ENCODE data around the gene KCNMA1.

Gene KCNMA1

DNA sequence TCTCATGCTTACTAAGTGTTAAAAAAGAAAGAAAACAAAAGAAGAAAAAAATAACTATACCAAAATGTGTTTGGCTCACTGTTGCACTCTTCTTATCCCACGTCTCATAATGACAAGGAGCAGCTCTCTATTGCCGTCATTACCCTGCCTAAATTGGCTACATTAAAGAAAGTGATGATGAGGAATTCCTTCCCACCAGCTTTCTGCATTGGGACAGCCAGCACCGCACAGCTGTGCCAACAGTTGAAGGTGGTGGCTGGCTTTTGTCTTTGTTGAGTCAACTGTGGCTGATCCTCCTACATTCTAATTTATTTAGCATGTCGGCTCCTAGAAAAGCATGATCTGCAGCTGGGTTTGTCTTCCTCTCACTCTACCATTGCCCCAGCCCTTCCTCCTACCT lies 751.8 kb downstream of the KCNMA1 start:
- no peak overlapping the region for H3K27ac ChIP-seq (ENCODE audit: low read length)
- no peaks in the 10 kb centered on the region for H3K27me3 ChIP-seq (ENCODE audit: control insufficient read depth in 1 of 2, insufficient read depth in 2 of 2, low read length in 2 of 2)
- peaks cover 13% of the 10 kb centered on the region for H3K4me1 ChIP-seq (ENCODE audit: control insufficient read depth, insufficient read depth, low read length)
- H3K4me3 ChIP-seq (ENCODE audit: low read length in 2 of 2) = no peak overlapping the region
- H3K9me3 ChIP-seq (ENCODE audit: control insufficient read depth in 2 of 2, low read length in 2 of 2) = no peaks in the 10 kb centered on the region
- H3K9ac ChIP-seq (ENCODE audit: low read length in 2 of 2) = no peak overlapping the region
- H3K36me3 ChIP-seq (ENCODE audit: control insufficient read depth in 2 of 2, insufficient read depth in 2 of 2, low read length in 2 of 2) = peaks cover 10 to 12% of the 10 kb centered on the region in 2 donors

DNA sequence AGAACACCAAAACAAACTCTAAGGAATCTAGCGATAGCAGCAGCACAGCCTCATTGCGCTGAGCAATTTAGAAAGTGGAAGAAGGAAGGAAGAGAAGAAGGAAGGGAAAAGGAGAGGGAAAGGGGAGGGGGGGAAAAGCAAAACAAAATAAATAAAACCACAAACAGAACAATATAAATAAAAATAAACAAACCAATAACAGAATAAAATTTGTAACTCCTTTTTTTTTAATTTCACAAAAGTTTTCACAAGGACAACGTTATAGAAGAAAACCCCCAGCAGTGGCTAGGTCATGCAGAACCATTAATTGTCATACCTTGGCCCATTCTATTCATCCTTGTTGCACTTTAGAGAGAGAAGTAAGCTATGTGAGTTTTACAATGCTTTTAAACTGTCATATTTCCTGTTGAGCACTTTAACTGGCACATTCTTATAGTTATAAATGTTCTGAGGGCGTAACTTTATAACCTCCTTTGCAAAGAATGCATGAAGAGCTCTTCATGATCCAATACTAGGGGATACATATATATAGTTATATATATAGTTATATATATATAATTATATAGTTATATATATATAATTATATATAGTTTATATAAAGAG lies 752.8 kb downstream of the KCNMA1 start:
- no peak overlapping the region for H3K4me3 ChIP-seq (ENCODE audit: low read length in 2 of 2)
- H3K9ac ChIP-seq (ENCODE audit: low read length in 2 of 2) = no peak overlapping the region
- no peaks in the 10 kb centered on the region for H3K27me3 ChIP-seq (ENCODE audit: control insufficient read depth in 1 of 2, insufficient read depth in 2 of 2, low read length in 2 of 2)
- H3K27ac ChIP-seq (ENCODE audit: low read length) = no peak overlapping the region
- H3K9me3 ChIP-seq (ENCODE audit: control insufficient read depth in 2 of 2, low read length in 2 of 2) = no peaks in the 10 kb centered on the region
- H3K4me1 ChIP-seq (ENCODE audit: control insufficient read depth, insufficient read depth, low read length) = peaks cover 13% of the 10 kb centered on the region
- H3K36me3 ChIP-seq (ENCODE audit: control insufficient read depth in 2 of 2, insufficient read depth in 2 of 2, low read length in 2 of 2) = peaks cover 5 to 7% of the 10 kb centered on the region in 2 donors

DNA sequence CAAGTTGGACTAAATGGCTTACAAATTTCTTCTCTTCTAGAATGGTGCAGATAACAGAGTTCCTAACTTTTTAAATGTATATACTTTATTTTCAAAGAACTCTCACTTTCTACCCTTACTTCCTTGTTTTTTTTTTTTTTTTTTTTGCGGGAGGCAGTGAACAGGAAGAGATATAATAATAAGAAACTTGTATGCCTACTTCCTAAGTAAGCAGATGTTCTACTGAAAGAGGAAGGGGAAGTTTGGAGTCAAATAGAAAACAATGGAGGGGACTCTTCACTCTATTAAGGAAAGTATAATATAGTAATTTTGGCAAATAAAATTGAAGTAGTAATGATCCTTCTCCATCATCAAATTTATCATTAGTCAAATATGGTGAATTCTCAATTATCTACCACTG lies 754.0 kb downstream of the KCNMA1 start:
- Histone ChIP-seq H3K27me3 (ENCODE audit: control insufficient read depth in 1 of 2, insufficient read depth in 2 of 2, low read length in 2 of 2) (no peaks in the 10 kb centered on the region), H3K9ac (ENCODE audit: low read length in 2 of 2) (no peak overlapping the region), H3K4me1 (ENCODE audit: control insufficient read depth, insufficient read depth, low read length) (peaks cover 13% of the 10 kb centered on the region), H3K4me3 (ENCODE audit: low read length in 2 of 2) (no peak overlapping the region), H3K9me3 (ENCODE audit: control insufficient read depth in 2 of 2, low read length in 2 of 2) (no peaks in the 10 kb centered on the region), H3K27ac (ENCODE audit: low read length) (no peak overlapping the region), H3K36me3 (ENCODE audit: control insufficient read depth in 2 of 2, insufficient read depth in 2 of 2, low read length in 2 of 2) (no peaks in the 10 kb centered on the region)

DNA sequence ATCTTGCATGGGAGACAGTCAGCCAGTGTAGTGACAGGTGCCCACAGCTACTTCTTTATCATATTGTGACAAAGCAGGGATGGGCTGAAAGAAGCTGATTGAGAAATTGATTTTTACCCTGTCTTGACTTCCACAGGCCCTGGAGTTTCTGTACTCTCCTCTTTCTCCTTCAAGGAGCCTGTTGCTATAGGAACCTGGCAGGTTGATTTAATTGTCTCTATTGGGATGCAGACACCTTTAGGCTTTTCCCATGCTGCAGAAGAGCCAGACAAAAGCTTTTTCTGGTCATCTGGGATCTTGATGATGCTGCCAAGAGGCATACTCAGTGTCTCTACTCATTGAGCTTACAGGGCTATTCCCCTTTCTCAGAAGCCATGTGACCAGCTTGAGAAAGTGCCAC lies 754.8 kb downstream of the KCNMA1 start:
- peaks cover 13% of the 10 kb centered on the region for H3K4me1 ChIP-seq (ENCODE audit: control insufficient read depth, insufficient read depth, low read length)
- H3K9ac ChIP-seq (ENCODE audit: low read length in 2 of 2) = no peak overlapping the region
- H3K27ac ChIP-seq (ENCODE audit: low read length) = no peak overlapping the region
- H3K9me3 ChIP-seq (ENCODE audit: control insufficient read depth in 2 of 2, low read length in 2 of 2) = no peaks in the 10 kb centered on the region
- H3K4me3 ChIP-seq (ENCODE audit: low read length in 2 of 2) = no peak overlapping the region
- no peaks in the 10 kb centered on the region for H3K27me3 ChIP-seq (ENCODE audit: control insufficient read depth in 1 of 2, insufficient read depth in 2 of 2, low read length in 2 of 2)
- H3K36me3 ChIP-seq (ENCODE audit: control insufficient read depth in 2 of 2, insufficient read depth in 2 of 2, low read length in 2 of 2) = no peaks in the 10 kb centered on the region

GRCh38 chr10:76882245-76882644 lies 755.4 kb downstream of the KCNMA1 start:
- Histone ChIP-seq H3K4me1 (ENCODE audit: control insufficient read depth, insufficient read depth, low read length) (peaks cover 13% of the 10 kb centered on the region), H3K9me3 (ENCODE audit: control insufficient read depth in 2 of 2, low read length in 2 of 2) (no peaks in the 10 kb centered on the region), H3K27ac (ENCODE audit: low read length) (no peak overlapping the region), H3K9ac (ENCODE audit: low read length in 2 of 2) (no peak overlapping the region), H3K36me3 (ENCODE audit: control insufficient read depth in 2 of 2, insufficient read depth in 2 of 2, low read length in 2 of 2) (no peaks in the 10 kb centered on the region), H3K27me3 (ENCODE audit: control insufficient read depth in 1 of 2, insufficient read depth in 2 of 2, low read length in 2 of 2) (no peaks in the 10 kb centered on the region), H3K4me3 (ENCODE audit: low read length in 2 of 2) (no peak overlapping the region)

- Histone ChIP-seq H3K9ac (ENCODE audit: low read length in 2 of 2) (no peak overlapping the region), H3K4me1 (ENCODE audit: control insufficient read depth, insufficient read depth, low read length) (peaks cover 10% of the 10 kb centered on the region), H3K27ac (ENCODE audit: low read length) (no peak overlapping the region)
Measured at GRCh38 chr10:76881477-76882220, 756.0 kb downstream of the KCNMA1 start.

GRCh38 chr10:76880931-76881330 lies 756.7 kb downstream of the KCNMA1 start:
- Histone ChIP-seq H3K9me3 (ENCODE audit: control insufficient read depth in 2 of 2, low read length in 2 of 2) (no peaks in the 10 kb centered on the region), H3K36me3 (ENCODE audit: control insufficient read depth in 2 of 2, insufficient read depth in 2 of 2, low read length in 2 of 2) (peaks cover 0 to 2% of the 10 kb centered on the region in 2 donors), H3K9ac (ENCODE audit: low read length in 2 of 2) (no peak overlapping the region)

More at GRCh38 chr10:76881477-76882220, 756.0 kb downstream of the KCNMA1 start:
- no peaks in the 10 kb centered on the region for H3K9me3 ChIP-seq (ENCODE audit: control insufficient read depth in 2 of 2, low read length in 2 of 2)
- no peak overlapping the region for H3K4me3 ChIP-seq (ENCODE audit: low read length in 2 of 2)
- H3K36me3 ChIP-seq (ENCODE audit: control insufficient read depth in 2 of 2, insufficient read depth in 2 of 2, low read length in 2 of 2) = peaks cover 0 to 2% of the 10 kb centered on the region in 2 donors
- H3K27me3 ChIP-seq (ENCODE audit: control insufficient read depth in 1 of 2, insufficient read depth in 2 of 2, low read length in 2 of 2) = no peaks in the 10 kb centered on the region

GRCh38 chr10:76879116-76879913 lies 758.3 kb downstream of the KCNMA1 start:
- Histone ChIP-seq H3K9me3 (ENCODE audit: control insufficient read depth in 2 of 2, low read length in 2 of 2) (no peaks in the 10 kb centered on the region), H3K9ac (ENCODE audit: low read length in 2 of 2) (no peak overlapping the region)

More at GRCh38 chr10:76880931-76881330, 756.7 kb downstream of the KCNMA1 start:
- H3K27ac ChIP-seq (ENCODE audit: low read length) = no peak overlapping the region
- H3K4me1 ChIP-seq (ENCODE audit: control insufficient read depth, insufficient read depth, low read length) = peaks cover 4% of the 10 kb centered on the region
- no peak overlapping the region for H3K4me3 ChIP-seq (ENCODE audit: low read length in 2 of 2)
- H3K27me3 ChIP-seq (ENCODE audit: control insufficient read depth in 1 of 2, insufficient read depth in 2 of 2, low read length in 2 of 2) = no peaks in the 10 kb centered on the region

GRCh38 chr10:76878514-76878913 lies 759.1 kb downstream of the KCNMA1 start:
- Histone ChIP-seq H3K27ac (ENCODE audit: low read length) (no peak overlapping the region), H3K27me3 (ENCODE audit: control insufficient read depth in 1 of 2, insufficient read depth in 2 of 2, low read length in 2 of 2) (no peaks in the 10 kb centered on the region), H3K9ac (ENCODE audit: low read length in 2 of 2) (no peak overlapping the region), H3K9me3 (ENCODE audit: control insufficient read depth in 2 of 2, low read length in 2 of 2) (no peaks in the 10 kb centered on the region), H3K4me1 (ENCODE audit: control insufficient read depth, insufficient read depth, low read length) (no peaks in the 10 kb centered on the region), H3K4me3 (ENCODE audit: low read length in 2 of 2) (no peak overlapping the region), H3K36me3 (ENCODE audit: control insufficient read depth in 2 of 2, insufficient read depth in 2 of 2, low read length in 2 of 2) (peaks cover 0 to 2% of the 10 kb centered on the region in 2 donors)

More at GRCh38 chr10:76879116-76879913, 758.3 kb downstream of the KCNMA1 start:
- H3K4me3 ChIP-seq (ENCODE audit: low read length in 2 of 2) = no peak overlapping the region
- no peaks in the 10 kb centered on the region for H3K4me1 ChIP-seq (ENCODE audit: control insufficient read depth, insufficient read depth, low read length)
- no peak overlapping the region for H3K27ac ChIP-seq (ENCODE audit: low read length)
- peaks cover 0 to 2% of the 10 kb centered on the region in 2 donors for H3K36me3 ChIP-seq (ENCODE audit: control insufficient read depth in 2 of 2, insufficient read depth in 2 of 2, low read length in 2 of 2)
- H3K27me3 ChIP-seq (ENCODE audit: control insufficient read depth in 1 of 2, insufficient read depth in 2 of 2, low read length in 2 of 2) = no peaks in the 10 kb centered on the region

GRCh38 chr10:76874896-76875295 lies 762.7 kb downstream of the KCNMA1 start:
- H3K27me3 ChIP-seq (ENCODE audit: control insufficient read depth in 1 of 2, insufficient read depth in 2 of 2, low read length in 2 of 2) = no peaks in the 10 kb centered on the region
- no peak overlapping the region for H3K9ac ChIP-seq (ENCODE audit: low read length in 2 of 2)
- H3K4me1 ChIP-seq (ENCODE audit: control insufficient read depth, insufficient read depth, low read length) = no peaks in the 10 kb centered on the region
- peak overlapping the region; percentile 18 for H3K27ac ChIP-seq (ENCODE audit: low read length)
- H3K4me3 ChIP-seq (ENCODE audit: low read length in 2 of 2) = no peak overlapping the region
- H3K9me3 ChIP-seq (ENCODE audit: control insufficient read depth in 2 of 2, low read length in 2 of 2) = no peaks in the 10 kb centered on the region
- peaks cover 0 to 2% of the 10 kb centered on the region in 2 donors for H3K36me3 ChIP-seq (ENCODE audit: control insufficient read depth in 2 of 2, insufficient read depth in 2 of 2, low read length in 2 of 2)
